22Rv1 (cell line): ENCODE data around the gene DNAJC5.
"Not testable (repeated sequence)": the region's sequence is repeated elsewhere in the genome, so short reads cannot be mapped to it uniquely, and the experiment has no call there.

Experiments used
- ZFX ChIP-seq: fragments of 450-650 bp; IDR thresholded peaks from 2 replicates; pipeline ENCODE4 v1.6.1; 2017; ENCODE audit warnings: antibody characterized with exemption, borderline replicate concordance
- TF ChIP-seq, protein P1 (sequence below): fragments of 450-650 bp; IDR thresholded peaks from 2 replicates; pipeline ENCODE4 v1.5.1; 2017; ENCODE audit warnings: mild to moderate bottlenecking

DNA sequence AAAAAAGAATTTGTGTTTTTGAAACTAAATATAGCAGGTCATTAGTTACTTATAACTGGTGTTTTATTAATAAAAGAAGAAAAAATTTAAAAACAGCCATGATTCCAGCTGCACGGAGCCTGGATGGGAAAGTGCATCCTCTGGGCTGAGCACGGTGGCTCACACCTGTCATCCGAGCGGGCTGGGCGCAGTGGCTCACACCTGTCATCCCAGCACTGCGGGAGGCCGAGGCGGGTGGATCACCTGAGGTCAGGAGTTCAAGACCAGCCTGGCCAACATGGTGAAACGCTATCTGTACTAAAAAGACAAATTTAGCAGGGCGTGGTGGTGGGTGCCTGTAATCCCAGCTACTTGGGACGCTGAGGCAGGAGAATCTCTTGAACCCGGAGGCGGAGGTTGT, 14.0 kb upstream of the DNAJC5 start:
- TF ChIP-seq, protein P1, sequence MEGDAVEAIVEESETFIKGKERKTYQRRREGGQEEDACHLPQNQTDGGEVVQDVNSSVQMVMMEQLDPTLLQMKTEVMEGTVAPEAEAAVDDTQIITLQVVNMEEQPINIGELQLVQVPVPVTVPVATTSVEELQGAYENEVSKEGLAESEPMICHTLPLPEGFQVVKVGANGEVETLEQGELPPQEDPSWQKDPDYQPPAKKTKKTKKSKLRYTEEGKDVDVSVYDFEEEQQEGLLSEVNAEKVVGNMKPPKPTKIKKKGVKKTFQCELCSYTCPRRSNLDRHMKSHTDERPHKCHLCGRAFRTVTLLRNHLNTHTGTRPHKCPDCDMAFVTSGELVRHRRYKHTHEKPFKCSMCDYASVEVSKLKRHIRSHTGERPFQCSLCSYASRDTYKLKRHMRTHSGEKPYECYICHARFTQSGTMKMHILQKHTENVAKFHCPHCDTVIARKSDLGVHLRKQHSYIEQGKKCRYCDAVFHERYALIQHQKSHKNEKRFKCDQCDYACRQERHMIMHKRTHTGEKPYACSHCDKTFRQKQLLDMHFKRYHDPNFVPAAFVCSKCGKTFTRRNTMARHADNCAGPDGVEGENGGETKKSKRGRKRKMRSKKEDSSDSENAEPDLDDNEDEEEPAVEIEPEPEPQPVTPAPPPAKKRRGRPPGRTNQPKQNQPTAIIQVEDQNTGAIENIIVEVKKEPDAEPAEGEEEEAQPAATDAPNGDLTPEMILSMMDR, result not testable (repeated sequence)
- not testable (repeated sequence) for TF ChIP-seq ZFX
